ENCODE data around the gene PPP6R3.

Gene PPP6R3

DNA sequence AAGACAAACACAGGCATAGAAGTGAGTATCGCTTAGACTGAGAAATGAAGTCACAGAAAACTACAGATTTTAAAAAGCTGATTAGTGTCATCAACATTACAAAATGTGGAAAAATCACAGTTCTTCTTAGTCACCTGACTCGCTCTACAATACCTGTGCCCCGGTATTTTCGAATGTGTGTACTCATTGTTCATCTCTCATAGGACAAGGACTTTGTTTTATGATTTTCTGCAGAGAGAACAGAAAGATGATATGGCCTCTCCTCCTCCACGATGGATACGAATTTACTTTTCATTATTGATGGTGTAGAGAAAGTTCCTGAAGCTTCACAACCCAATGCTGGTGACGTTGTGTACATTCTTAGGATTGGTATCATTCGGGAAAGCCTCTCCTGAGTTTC is 194.4 kb downstream of the PPP6R3 start:
- DNase-seq, result no peak

DNA sequence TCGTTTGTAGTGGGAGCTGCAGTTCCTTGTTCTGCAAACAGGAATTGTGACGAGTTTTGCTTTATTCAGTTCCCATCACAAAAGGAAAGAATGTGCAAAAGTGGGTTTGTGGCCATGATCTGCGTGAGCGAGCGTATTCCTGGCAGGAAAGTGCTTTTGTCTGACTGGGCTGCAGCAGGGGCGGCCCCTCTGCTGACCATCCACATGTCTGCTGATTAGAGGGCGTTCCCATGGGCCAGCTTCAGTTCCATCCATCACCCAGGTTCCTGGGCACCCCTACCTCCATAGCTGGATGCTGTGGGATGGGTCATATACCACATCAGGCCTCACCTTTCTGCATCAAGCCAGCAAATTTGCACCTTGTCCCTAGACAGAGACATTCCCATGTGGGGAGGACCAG is 194.9 kb downstream of the PPP6R3 start:
- DNase-seq, result no peak

DNA sequence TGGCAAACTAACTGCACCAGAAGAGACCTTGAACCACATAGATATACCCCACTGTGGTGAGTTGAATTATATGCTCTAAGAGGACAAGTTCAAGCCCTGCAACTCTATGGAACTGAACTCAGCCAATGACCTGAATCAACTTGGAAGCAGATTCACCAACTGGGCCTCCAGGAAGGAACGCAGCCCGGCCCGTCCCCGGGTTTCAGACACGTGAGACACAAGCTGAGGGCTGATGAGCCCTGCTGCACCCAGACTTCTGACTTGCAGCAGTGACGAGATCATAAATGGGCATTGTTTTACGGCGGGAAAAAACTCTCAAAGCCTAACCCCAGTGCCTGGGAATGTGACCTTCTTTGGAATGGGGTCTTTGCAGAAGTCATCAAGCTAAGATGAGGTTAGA is 195.3 kb downstream of the PPP6R3 start:
- DNase-seq, result no peak

DNA sequence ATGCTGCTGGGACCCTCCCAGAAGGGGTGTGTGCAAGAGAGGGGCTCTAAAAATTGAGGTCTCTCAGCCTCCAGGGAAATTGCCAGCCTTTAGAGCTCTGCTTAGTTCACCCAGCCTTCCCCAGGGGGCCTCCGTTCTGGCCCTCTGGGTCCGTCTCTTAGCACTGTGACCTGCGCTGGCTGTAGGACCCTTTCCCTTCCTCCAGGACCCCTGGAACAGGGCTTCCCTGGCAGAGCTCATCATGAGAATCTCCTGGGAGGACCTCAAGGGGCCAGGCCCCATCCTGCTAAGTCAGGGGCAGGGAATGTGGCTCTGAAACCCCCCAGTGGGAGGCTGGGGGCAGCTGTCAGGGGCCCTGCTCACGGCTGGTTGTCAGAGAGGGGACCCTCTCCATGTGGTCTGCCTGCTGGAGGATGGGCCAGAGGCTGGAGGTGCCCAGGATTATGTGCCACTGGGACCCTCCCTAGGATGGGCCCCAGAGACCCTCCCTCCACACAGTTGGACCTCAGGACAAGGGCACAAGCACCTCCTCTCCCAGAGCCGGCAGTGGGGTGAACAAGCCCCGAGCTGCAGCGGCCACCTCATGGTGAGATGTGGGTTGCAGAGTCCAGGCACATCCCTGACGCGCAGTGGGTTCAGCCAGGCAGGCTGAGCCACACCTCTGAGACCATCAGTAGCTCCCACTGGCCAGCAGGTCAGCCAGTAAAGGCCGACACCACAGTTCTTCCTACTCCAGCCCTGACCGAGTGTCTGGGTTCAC is 196.6 kb downstream of the PPP6R3 start:
- no peak for DNase-seq

DNA sequence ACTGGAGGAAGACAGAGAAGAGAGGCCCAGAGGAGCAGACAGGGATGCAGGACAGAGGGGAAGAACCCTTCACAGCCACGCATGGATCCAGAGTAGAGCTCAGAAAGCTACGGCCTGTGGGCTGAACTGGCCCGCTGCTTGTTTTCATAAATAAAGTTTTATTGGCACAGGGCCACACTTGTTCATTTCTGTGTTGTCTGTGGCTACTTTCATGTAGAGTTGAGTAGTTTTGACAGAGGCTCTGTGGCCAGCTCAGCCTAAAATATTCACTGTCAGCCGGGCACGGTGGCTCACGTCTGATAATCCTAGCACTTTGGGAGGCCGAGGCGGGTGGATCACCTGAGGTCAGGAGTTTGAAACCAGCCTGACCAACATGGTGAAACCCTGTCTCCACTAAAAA is 197.5 kb downstream of the PPP6R3 start:
- DNase-seq, result no peak

DNA sequence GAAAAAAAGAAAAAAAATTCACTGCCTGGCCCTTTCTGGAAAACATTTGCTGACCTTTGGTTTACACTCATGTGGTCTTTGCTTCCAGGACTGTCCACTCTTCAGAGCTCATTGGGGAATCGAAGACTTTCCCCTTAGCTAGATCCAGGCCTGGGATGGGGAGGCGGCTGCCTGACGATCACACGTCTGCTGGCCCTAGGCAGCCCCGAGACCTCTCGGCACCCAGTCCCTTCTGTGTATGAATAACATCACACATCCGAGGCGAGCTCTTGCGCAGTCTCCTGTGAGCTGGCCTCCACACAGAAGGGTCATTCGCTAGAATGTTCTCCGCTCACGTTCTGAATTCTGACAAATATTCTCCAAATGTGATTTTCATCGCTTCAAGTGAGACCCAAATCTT is 198.1 kb downstream of the PPP6R3 start:
- no peak for DNase-seq

DNA sequence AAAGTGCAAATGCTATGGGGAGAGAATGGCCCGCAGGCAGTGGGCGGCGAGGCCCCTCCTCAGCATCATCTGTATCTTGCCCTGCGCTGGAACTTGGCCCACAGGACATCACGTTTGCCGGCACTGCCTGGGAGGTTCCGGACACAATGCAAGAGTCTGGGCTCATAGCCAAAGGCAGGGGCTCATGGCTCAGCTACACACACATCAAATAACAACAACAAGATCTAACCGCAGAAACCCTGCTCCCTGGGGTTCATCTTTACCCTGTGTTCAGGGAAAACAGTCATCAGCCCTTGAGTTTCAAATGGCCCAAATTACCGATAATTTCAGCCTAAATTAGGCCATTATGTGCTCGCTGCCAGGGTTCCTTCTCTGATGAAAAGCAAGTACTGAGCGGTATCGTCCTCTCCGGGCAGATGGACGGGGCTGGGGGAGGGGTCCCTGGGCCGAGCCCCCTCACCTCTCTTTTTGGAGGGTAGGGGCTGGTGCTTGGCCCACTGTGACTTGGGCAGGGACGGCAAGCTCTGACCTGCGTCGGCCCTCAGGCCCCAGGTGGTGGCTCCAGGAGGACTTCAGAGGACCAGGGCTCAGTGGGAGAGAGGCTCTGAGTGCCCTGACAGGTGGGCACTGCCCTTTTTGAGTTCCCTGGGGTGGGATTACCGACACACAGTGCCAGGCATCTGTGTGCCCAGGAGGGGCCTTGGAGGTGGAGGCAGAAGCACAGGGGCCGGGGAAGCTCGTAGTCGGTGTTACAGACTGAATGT is 198.8 kb downstream of the PPP6R3 start:
- DNase-seq, result peak; percentile 40

DNA sequence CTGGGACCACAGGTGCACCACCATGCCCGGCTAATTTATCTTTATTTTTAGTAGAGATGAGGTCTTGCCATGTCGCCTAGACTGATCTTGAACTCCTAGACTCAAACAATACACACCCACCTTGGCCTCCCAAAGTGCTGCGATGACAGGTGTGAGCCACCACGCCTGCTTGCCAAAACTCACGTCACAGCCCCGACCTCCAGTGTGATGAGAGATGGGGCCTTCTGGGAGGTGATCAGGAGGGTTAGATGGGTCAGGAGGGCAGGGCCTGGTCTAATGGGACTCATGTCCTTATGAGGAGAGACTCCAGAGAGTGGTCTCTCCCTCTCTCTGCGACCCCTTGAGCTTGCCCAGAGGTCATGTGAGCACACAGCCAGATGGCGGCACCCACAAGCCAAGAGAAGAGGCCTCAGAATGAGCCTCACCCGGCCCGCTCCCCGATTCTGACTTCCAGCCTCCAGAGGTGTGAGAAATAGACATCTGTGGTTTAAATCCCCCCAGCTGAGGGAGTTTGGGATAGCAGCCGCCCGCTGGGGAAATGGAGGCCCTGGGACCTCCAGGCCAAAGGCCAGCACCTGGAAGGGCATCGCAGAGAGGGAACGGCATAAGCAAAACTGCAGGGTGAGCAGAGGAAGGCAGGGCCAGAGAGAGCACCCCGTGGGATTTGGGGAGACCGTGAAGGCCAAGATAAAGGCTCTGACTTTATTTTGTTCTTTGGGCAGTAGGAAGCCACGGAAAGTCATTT is 199.7 kb downstream of the PPP6R3 start:
- no peak for DNase-seq

DNA sequence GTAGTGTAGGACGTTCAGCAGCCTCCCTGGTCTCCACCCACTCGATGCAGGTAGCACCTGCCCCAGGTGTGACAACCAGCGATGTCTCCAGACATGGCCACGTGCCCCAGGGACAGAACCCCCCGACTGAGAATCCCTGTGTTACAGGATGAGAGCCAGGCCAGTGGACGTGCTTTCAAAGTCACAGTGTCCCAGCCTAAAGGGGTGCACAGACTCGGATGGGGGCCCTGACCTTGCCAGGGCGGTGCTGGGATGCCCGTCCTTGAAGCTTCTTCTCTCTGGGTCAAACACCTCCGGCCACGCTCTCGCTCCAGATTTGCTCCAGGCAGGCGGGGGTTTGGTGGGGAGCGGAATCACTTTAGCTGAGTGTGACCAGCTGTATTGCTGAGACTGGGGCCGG is 200.5 kb downstream of the PPP6R3 start:
- no peak for DNase-seq

DNA sequence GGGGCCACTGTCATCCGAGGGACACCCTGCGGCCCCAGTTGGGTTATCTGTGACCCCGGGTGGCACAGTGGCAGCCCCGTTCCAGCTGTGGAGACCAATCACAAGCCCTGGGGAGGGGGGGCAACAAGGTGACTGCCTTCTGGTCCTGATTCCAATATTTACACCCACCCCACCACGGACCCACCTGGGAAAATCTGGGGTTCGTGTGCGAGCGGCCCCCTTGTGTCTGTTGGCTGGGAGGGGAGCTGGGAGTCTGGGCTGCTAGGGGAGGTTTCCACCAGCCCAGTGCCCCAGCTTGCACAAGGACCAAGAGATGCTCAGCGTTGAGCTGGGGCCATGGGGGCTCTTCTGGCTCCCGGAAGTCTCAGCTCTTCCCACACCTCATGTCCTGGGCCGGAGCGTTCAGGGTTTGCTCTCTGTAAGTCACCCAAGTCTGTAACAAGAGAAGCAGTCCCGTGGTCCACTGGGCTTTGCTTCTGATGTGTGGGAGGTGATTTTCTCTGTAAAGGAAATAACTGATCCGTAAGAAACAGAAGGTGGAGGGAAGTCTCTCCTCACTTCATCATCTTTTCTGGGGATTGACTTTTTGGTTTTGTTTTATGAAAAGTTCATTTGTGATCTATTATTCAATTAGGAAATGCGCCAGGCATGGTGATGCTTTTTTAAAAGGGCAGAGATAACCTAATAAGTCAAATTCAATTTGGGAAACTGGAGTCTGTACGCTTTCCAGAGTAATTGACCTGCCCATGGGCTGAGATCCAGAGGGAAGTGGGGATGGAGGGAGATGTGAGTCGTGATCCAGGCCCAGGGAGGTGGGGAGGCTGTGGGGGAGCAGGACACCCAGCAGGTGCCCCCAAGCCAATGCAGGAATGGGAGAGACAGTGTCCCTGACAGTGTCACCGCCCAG is 201.4 kb downstream of the PPP6R3 start:
- DNase-seq, result no peak

DNA sequence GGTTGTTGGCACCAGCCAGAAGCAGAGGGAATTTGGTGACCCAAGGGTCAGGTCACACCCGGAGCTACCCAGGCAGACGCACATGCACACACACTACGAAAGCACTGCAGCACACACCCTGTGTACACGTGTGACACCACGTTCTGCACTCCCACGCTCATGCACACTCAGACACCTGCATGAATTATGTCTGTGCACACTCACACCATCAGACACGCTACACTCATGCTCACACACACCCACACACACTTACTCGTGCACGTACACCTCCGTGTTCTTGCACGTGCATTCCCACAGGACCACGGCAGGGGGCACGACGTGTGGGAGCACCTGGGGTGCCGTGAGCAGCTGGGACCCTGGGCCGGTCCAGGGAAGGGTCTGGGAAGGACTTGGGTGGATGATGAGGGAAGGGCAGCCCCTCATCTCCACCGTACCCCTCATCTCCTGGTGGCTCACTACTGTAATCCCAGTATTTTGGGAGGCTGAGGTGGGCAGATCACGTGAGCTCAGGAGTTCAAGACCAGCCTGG is 203.0 kb downstream of the PPP6R3 start:
- DNase-seq, result no peak

DNA sequence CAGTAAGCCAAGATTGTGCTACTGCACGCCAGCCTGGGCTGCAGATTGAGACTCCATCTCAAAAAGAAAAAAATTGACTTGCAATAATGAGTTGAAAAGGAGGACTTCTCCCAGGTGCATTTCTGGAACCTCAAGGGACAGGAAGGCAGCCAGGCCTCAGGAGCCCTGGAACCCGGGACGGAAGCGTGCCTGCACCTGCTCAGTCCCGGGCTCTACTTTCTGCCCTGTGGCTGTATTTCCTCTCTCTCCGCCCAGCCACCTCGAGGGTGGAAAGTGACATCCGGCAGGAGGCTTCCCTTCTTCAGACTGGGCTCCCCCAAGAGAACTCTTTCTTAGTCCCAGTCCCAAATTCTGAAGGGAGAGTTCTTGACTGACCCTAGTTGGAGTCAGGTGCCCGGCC is 203.6 kb downstream of the PPP6R3 start:
- DNase-seq, result no peak

DNA sequence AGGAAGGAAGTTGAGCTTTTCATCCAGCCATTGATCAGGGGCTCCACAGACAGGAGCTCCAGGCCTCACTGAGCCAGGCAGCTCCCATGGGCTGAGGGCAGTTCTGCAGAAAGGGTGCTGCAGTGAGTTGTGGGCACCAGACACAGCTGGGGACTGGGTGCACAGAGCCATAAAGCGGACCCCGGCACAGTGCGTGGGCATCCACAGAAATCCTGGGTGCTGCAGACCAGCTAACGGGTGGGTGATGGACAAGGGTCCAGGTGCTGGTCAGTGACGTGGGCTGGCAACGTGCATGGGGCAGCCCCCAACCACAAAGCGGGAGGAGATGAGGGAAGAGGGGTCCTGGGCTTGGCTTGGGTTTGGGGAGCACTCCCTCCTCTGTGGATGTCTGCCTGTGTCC is 204.4 kb downstream of the PPP6R3 start:
- no peak for DNase-seq

Measured in amniotic stem cell (primary cell).